MG63 (cell line): ENCODE data around the gene DPP7. TPM values are rescaled to one million over a fixed set of nuclear protein-coding genes. Genes with fewer than 3 reads are reported as not detected.
A peak's percentile ranks its signal among the peaks of the same experiment; 100 is the strongest.

Experiments used
- DNase-seq: peaks from one replicate; pipeline ENCODE4 v3.0.0-alpha.2; 2020
- H3K27me3 ChIP-seq: fragments of 250-450 bp; sonication (Bioruptor Pico); 2 replicates; pipeline ENCODE4 v1.5.1; 2020; ENCODE audit warnings: mild to moderate bottlenecking, moderate library complexity
- H3K36me3 ChIP-seq: fragments of 250-450 bp; sonication (Bioruptor Pico); 2 replicates; pipeline ENCODE4 v1.5.1; 2020; ENCODE audit warnings: mild to moderate bottlenecking, moderate library complexity
- H3K4me3 ChIP-seq: fragments of 250-450 bp; sonication (Bioruptor Pico); 2 replicates; pipeline ENCODE4 v1.5.1; 2020; ENCODE audit warnings: mild to moderate bottlenecking, moderate library complexity
- H3K9me3 ChIP-seq: fragments of 250-450 bp; sonication (Bioruptor Pico); 2 replicates; pipeline ENCODE4 v1.5.1; 2020; ENCODE audit warnings: mild to moderate bottlenecking, moderate library complexity
- total RNA-seq: library from RNA; depleted of rRNA; stranded (reverse); fragments of >200 nt; shearing (Covaris generic); gene quantifications from 2 replicates; pipeline ENCODE4 v1.2.3, GENCODE V29; 2014; ENCODE audit warnings: low replicate concordance; rRNA removed

Gene DPP7
- total RNA-seq: 53.6 and 57.8 TPM in 2 replicates

GRCh38 chr9:137114613-137115393 lies at the start of gene DPP7:
Gene DPP7, minus strand, starts transcription at chr9:137114733. Its CDS starts 20 bp downstream, at chr9:137114713.
- peak; percentile 70 for DNase-seq
- H3K9me3 ChIP-seq: no peaks in the 10 kb centered on the region
- H3K4me3 ChIP-seq: peak within 1 kb of the TSS; percentile 57
- 0 out of 2 replicates have a peak, but pooled peaks cover 8% of the 10 kb centered on the region for H3K36me3 ChIP-seq
- H3K27me3 ChIP-seq: no peaks in the 10 kb centered on the region

- H3K4me3 ChIP-seq: no peak overlapping the region
These were observed 49.3 kb upstream of the DPP7 start for GRCh38 chr9:137163805-137164204.

GRCh38 chr9:137163365-137163715 lies 48.8 kb upstream of the DPP7 start:
- Histone ChIP-seq H3K27me3 (peaks cover 63% of the 10 kb centered on the region), H3K4me3 (no peak overlapping the region), H3K9me3 (no peaks in the 10 kb centered on the region), H3K36me3 (no peaks in the 10 kb centered on the region)
- no peak for DNase-seq

More at GRCh38 chr9:137163805-137164204, 49.3 kb upstream of the DPP7 start:
- peaks cover 61% of the 10 kb centered on the region for H3K27me3 ChIP-seq
- no peak for DNase-seq
- H3K36me3 ChIP-seq: no peaks in the 10 kb centered on the region
- H3K9me3 ChIP-seq: no peaks in the 10 kb centered on the region

- no peaks in the 10 kb centered on the region for H3K36me3 ChIP-seq
- no peaks in the 10 kb centered on the region for H3K9me3 ChIP-seq
- H3K27me3 ChIP-seq: peaks cover 63% of the 10 kb centered on the region
- DNase-seq: no peak
- H3K4me3 ChIP-seq: no peak overlapping the region
These were observed 48.2 kb upstream of the DPP7 start for GRCh38 chr9:137162505-137163364.

GRCh38 chr9:137161558-137162486 lies 47.3 kb upstream of the DPP7 start:
- H3K4me3 ChIP-seq: no peak overlapping the region
- no peaks in the 10 kb centered on the region for H3K9me3 ChIP-seq
- peaks cover 62% of the 10 kb centered on the region for H3K27me3 ChIP-seq
- DNase-seq: no peak
- no peaks in the 10 kb centered on the region for H3K36me3 ChIP-seq

GRCh38 chr9:137160716-137161557 lies 46.4 kb upstream of the DPP7 start:
- Histone ChIP-seq H3K4me3 (no peak overlapping the region), H3K9me3 (no peaks in the 10 kb centered on the region), H3K27me3 (peaks cover 55% of the 10 kb centered on the region), H3K36me3 (no peaks in the 10 kb centered on the region)
- no peak for DNase-seq

GRCh38 chr9:137160054-137160425 lies 45.5 kb upstream of the DPP7 start:
- Histone ChIP-seq H3K9me3 (no peaks in the 10 kb centered on the region), H3K4me3 (no peak overlapping the region), H3K36me3 (no peaks in the 10 kb centered on the region), H3K27me3 (peaks cover 55% of the 10 kb centered on the region)
- no peak for DNase-seq

- no peak overlapping the region for H3K4me3 ChIP-seq
- no peak for DNase-seq
- peaks cover 55% of the 10 kb centered on the region for H3K27me3 ChIP-seq
- no peaks in the 10 kb centered on the region for H3K9me3 ChIP-seq
- H3K36me3 ChIP-seq: no peaks in the 10 kb centered on the region
These were observed 44.8 kb upstream of the DPP7 start for GRCh38 chr9:137159105-137160053.

GRCh38 chr9:137158625-137159024 lies 44.1 kb upstream of the DPP7 start:
- H3K9me3 ChIP-seq: no peaks in the 10 kb centered on the region
- H3K27me3 ChIP-seq: peaks cover 50% of the 10 kb centered on the region
- DNase-seq: no peak

GRCh38 chr9:137157618-137158415 lies 43.3 kb upstream of the DPP7 start:
- no peak overlapping the region for H3K4me3 ChIP-seq
- no peaks in the 10 kb centered on the region for H3K36me3 ChIP-seq
- peaks cover 42% of the 10 kb centered on the region for H3K27me3 ChIP-seq
- no peaks in the 10 kb centered on the region for H3K9me3 ChIP-seq
- DNase-seq: peak; percentile 28

More at GRCh38 chr9:137158625-137159024, 44.1 kb upstream of the DPP7 start:
- no peak overlapping the region for H3K4me3 ChIP-seq
- H3K36me3 ChIP-seq: no peaks in the 10 kb centered on the region

GRCh38 chr9:137156567-137157375 lies 42.2 kb upstream of the DPP7 start:
- Histone ChIP-seq H3K4me3 (no peak overlapping the region), H3K9me3 (no peaks in the 10 kb centered on the region), H3K36me3 (no peaks in the 10 kb centered on the region), H3K27me3 (peaks cover 33% of the 10 kb centered on the region)
- peak; percentile 35 for DNase-seq

- Histone ChIP-seq H3K9me3 (no peaks in the 10 kb centered on the region), H3K36me3 (no peaks in the 10 kb centered on the region), H3K4me3 (no peak overlapping the region), H3K27me3 (peaks cover 9% of the 10 kb centered on the region)
- no peak for DNase-seq
These were observed 38.4 kb upstream of the DPP7 start for GRCh38 chr9:137152844-137153405.
